K562 (cell line): Measurements from ENCODE around the gene WDR76. TPM values are rescaled to one million over a fixed set of nuclear protein-coding genes. Genes with fewer than 3 reads are reported as not detected.
A peak's percentile ranks its signal among the peaks of the same experiment; 100 is the strongest.

ENCODE experiments used
- CBX3 ChIP-seq, 2 experiments: IDR thresholded peaks; 1 replicate in 1 of 2; 2 replicates in 1 of 2; pipeline ENCODE4 v1.6.1; 2012; ENCODE audit warnings: inconsistent platforms in 2 of 2, low read length in 2 of 2, borderline replicate concordance in 1 of 2, control low read depth in 1 of 2
- MAZ ChIP-seq, 2 experiments: fragments of 450-650 bp in 1 of 2; sonication (generic) in 1 of 2; formaldehyde crosslinking; IDR thresholded peaks in 1 of 2; conservative IDR thresholded peaks in 1 of 2; 2 replicates each; pipeline versions ENCODE4 v1.4.0 to v1.5.0; 2020; ENCODE audit warnings: mild to moderate bottlenecking in 1 of 2, missing genetic modification reagents in 1 of 2
- PML ChIP-seq: IDR thresholded peaks from 2 replicates; pipeline ENCODE4 v1.6.1; 2012; ENCODE audit warnings: low read length, inconsistent platforms
- RBM14 ChIP-seq: fragments of 200-400 bp; formaldehyde crosslinking; IDR thresholded peaks from 2 replicates; pipeline ENCODE4 v1.6.1; 2018; ENCODE audit warnings: low read depth, mild to moderate bottlenecking, low read length, moderate library complexity, borderline replicate concordance; ENCODE audit not compliant: insufficient read depth
- ZEB2 ChIP-seq: fragments of 450-650 bp; IDR thresholded peaks from 2 replicates; pipeline ENCODE4 v1.6.1; 2016
- polyA plus RNA-seq, 8 experiments: library from polyadenylated mRNA; depleted of rRNA in 4 of 8; stranded (reverse) in 5 of 8; unstranded in 3 of 8; fragments of >200 nt; fragmentation: Nextera tagmentation in 2 of 8; fragmentation: Illumina TruSeq in 1 of 8; extraction: Ambion mirVana in 2 of 8; extraction: Trizol in 1 of 8; gene quantifications; 2 replicates each; pipeline versions ENCODE4 v1.2.1 to v1.2.3, GENCODE V29; 2011 to 2014; ENCODE audit warnings: inconsistent platforms in 1 of 8, missing spikeins in 1 of 8
- total RNA-seq, 7 experiments: library from RNA; depleted of rRNA in 6 of 7; stranded (reverse); fragments of >200 nt in 6 of 7; fragmentation: Illumina TruSeq in 2 of 7; extraction: Trizol in 2 of 7; gene quantifications; 2 replicates each; pipeline versions ENCODE4 v1.2.1 to v1.2.3, GENCODE V29; 2011 to 2021; ENCODE audit warnings: low replicate concordance in 1 of 7
- TF ChIP-seq, protein P1 (sequence below): sonication (generic); formaldehyde crosslinking; IDR thresholded peaks from 2 replicates; pipeline ENCODE4 v1.8.0; 2022; ENCODE audit warnings: mild to moderate bottlenecking, missing genetic modification reagents
- TF ChIP-seq, protein P2 (sequence below): sonication (generic); formaldehyde crosslinking; IDR thresholded peaks from 2 replicates; pipeline ENCODE4 v1.8.1; 2023; ENCODE audit warnings: mild to moderate bottlenecking, missing genetic modification reagents
- TF ChIP-seq, protein P3 (sequence below): IDR thresholded peaks from 2 replicates; pipeline ENCODE4 v1.6.1; 2011; ENCODE audit not compliant: insufficient read length; ENCODE audit errors: extremely low read depth
- TF ChIP-seq, protein P4 (sequence below): sonication (generic); formaldehyde crosslinking; IDR thresholded peaks from 2 replicates; pipeline ENCODE4 v1.8.0; 2023; ENCODE audit warnings: mild to moderate bottlenecking, missing genetic modification reagents
- TF ChIP-seq, protein P5 (sequence below): fragments of 450-650 bp; IDR thresholded peaks from 2 replicates; pipeline ENCODE4 v1.6.1; 2016; ENCODE audit warnings: antibody characterized with exemption

The WDR76 gene
- total and polyA plus RNA-seq, 9 of the 15 experiments (the other 6 are each of a cell fraction or from before 2014, with no cell fraction given) = 9.8 to 69.5 (median 44.4) TPM

DNA sequence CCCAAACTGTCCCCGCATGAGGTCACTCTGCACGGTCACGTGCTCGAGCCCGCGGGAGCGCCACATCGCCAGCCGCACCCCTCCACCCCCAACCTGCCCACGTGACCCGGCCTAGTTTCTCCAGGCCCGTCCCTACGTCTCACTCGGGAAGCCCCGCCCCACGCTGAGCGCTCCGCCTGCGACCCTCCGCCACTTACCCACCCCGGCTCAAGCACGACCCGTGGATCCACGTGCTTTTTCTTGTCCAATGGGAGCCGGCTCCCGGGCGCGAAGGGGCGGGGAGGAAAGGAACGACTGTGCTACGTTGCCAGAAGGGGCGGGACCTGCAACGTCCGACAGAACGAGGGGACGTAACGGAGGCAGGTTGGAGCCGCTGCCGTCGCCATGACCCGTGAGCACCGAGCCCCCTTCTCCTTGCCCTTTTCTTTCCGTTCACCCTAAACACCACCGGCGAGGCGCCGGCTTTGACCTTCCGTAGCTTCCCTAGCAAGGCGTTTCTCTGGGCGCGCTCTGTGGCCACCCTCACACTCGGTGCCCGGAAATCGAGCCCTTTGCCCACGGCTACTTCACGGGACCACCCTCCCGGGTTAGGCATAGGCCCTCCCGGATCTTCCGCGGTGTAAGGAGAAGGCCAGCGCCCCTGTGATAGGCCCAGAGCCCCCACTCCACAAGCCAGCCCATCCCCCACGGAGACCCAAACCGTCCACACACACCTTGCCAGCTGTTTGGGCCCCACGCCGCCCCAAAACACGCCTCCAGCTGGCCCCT lies 34.6 kb upstream of the WDR76 start, which contains the start of gene SERF2 (continued):
- TF ChIP-seq, protein P1, sequence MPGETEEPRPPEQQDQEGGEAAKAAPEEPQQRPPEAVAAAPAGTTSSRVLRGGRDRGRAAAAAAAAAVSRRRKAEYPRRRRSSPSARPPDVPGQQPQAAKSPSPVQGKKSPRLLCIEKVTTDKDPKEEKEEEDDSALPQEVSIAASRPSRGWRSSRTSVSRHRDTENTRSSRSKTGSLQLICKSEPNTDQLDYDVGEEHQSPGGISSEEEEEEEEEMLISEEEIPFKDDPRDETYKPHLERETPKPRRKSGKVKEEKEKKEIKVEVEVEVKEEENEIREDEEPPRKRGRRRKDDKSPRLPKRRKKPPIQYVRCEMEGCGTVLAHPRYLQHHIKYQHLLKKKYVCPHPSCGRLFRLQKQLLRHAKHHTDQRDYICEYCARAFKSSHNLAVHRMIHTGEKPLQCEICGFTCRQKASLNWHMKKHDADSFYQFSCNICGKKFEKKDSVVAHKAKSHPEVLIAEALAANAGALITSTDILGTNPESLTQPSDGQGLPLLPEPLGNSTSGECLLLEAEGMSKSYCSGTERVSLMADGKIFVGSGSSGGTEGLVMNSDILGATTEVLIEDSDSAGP = 0 out of 2 replicates have a peak, but pooled peaks have one; percentile 38
- TF ChIP-seq MAZ (CRISPR knock-in tag; conservative IDR thresholded peaks at IDR 0.05 in 1 of 2, IDR thresholded peaks at IDR 0.05 in 1 of 2) (peak; percentile 71 to 84), PML (peak; percentile 73), CBX3 (IDR thresholded peaks at IDR 0.05; ENCODE audit: borderline replicate concordance in 1 of 2, low read length in 2 of 2) (peak in 1 of 2 experiments; percentile 69; a peak in 1 of 3 replicates), ZEB2 (0 out of 2 replicates have a peak, but pooled peaks have one; percentile 52), RBM14 (no peak)
- TF ChIP-seq, protein P2, sequence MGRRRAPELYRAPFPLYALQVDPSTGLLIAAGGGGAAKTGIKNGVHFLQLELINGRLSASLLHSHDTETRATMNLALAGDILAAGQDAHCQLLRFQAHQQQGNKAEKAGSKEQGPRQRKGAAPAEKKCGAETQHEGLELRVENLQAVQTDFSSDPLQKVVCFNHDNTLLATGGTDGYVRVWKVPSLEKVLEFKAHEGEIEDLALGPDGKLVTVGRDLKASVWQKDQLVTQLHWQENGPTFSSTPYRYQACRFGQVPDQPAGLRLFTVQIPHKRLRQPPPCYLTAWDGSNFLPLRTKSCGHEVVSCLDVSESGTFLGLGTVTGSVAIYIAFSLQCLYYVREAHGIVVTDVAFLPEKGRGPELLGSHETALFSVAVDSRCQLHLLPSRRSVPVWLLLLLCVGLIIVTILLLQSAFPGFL (CRISPR knock-in tag) = 0 out of 2 replicates have a peak, but pooled peaks have one; percentile 37
- TF ChIP-seq, protein P3, sequence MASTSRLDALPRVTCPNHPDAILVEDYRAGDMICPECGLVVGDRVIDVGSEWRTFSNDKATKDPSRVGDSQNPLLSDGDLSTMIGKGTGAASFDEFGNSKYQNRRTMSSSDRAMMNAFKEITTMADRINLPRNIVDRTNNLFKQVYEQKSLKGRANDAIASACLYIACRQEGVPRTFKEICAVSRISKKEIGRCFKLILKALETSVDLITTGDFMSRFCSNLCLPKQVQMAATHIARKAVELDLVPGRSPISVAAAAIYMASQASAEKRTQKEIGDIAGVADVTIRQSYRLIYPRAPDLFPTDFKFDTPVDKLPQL = peak; percentile 56
- TF ChIP-seq, protein P4, sequence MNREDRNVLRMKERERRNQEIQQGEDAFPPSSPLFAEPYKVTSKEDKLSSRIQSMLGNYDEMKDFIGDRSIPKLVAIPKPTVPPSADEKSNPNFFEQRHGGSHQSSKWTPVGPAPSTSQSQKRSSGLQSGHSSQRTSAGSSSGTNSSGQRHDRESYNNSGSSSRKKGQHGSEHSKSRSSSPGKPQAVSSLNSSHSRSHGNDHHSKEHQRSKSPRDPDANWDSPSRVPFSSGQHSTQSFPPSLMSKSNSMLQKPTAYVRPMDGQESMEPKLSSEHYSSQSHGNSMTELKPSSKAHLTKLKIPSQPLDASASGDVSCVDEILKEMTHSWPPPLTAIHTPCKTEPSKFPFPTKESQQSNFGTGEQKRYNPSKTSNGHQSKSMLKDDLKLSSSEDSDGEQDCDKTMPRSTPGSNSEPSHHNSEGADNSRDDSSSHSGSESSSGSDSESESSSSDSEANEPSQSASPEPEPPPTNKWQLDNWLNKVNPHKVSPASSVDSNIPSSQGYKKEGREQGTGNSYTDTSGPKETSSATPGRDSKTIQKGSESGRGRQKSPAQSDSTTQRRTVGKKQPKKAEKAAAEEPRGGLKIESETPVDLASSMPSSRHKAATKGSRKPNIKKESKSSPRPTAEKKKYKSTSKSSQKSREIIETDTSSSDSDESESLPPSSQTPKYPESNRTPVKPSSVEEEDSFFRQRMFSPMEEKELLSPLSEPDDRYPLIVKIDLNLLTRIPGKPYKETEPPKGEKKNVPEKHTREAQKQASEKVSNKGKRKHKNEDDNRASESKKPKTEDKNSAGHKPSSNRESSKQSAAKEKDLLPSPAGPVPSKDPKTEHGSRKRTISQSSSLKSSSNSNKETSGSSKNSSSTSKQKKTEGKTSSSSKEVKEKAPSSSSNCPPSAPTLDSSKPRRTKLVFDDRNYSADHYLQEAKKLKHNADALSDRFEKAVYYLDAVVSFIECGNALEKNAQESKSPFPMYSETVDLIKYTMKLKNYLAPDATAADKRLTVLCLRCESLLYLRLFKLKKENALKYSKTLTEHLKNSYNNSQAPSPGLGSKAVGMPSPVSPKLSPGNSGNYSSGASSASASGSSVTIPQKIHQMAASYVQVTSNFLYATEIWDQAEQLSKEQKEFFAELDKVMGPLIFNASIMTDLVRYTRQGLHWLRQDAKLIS (CRISPR knock-in tag) = peak; percentile 64; the same call in 1 of the 2 replicates
- TF ChIP-seq, protein P5, sequence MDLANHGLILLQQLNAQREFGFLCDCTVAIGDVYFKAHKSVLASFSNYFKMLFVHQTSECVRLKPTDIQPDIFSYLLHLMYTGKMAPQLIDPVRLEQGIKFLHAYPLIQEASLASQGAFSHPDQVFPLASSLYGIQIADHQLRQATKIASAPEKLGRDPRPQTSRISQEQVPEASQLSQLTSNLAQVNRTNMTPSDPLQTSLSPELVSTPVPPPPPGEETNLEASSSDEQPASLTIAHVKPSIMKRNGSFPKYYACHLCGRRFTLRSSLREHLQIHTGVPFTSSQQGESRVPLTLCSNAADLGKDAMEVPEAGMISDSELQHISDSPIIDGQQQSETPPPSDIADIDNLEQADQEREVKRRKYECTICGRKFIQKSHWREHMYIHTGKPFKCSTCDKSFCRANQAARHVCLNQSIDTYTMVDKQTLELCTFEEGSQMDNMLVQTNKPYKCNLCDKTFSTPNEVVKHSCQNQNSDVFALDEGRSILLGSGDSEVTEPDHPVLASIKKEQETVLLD = peak; percentile 81
